Type B pancreatic cell (in vitro differentiated cells): ENCODE results near the gene KLRC4. TPM values are rescaled to one million over a fixed set of nuclear protein-coding genes. Genes with fewer than 3 reads are reported as not detected.

ENCODE experiments used
- DNase-seq: peaks from one replicate; pipeline ENCODE4 v3.0.0; 2021; ENCODE audit warnings: mixed read lengths; ENCODE audit not compliant: unreplicated experiment; ENCODE audit errors: extremely low spot score
- H3K27ac Mint-ChIP-seq: 2 replicates; pipeline ENCODE4 v1.8.0; 2021; ENCODE audit warnings: mild to moderate bottlenecking, mixed read lengths
- H3K27me3 Mint-ChIP-seq: 2 replicates; pipeline ENCODE4 v1.8.0; 2021; ENCODE audit warnings: mixed read lengths
- H3K36me3 Mint-ChIP-seq: 2 replicates; pipeline ENCODE4 v1.8.0; 2021; ENCODE audit warnings: mixed read lengths
- H3K4me1 Mint-ChIP-seq: one replicate; pipeline ENCODE4 v1.8.0; 2021; ENCODE audit warnings: mixed read lengths; ENCODE audit not compliant: unreplicated experiment
- H3K4me3 Mint-ChIP-seq: 2 replicates; pipeline ENCODE4 v1.8.0; 2021; ENCODE audit warnings: mild to moderate bottlenecking, mixed read lengths
- H3K9me3 Mint-ChIP-seq: 2 replicates; pipeline ENCODE4 v1.8.0; 2021; ENCODE audit warnings: mixed read lengths
- CTCF ChIP-seq: fragments of 200-600 bp; sonication (generic); conservative IDR thresholded peaks from 2 replicates; pipeline ENCODE4 v1.5.0; 2021; ENCODE audit warnings: antibody characterized with exemption, mild to moderate bottlenecking
- total RNA-seq: library from RNA; stranded (reverse); gene quantifications from 2 replicates; pipeline ENCODE4 v1.2.1, GENCODE V29; 2021; ENCODE audit warnings: low replicate concordance

The KLRC4 gene
- total RNA-seq, 1 donor from 2014 or later = not detected

- no peak for DNase-seq
- H3K27ac Mint-ChIP-seq = no peak overlapping the region
- H3K9me3 Mint-ChIP-seq = peaks cover 3% of the 10 kb centered on the region
- no peak for TF ChIP-seq CTCF
- peaks cover 5% of the 10 kb centered on the region for H3K4me1 Mint-ChIP-seq
- peak overlapping the region; percentile 17 for H3K4me3 Mint-ChIP-seq
- no peaks in the 10 kb centered on the region for H3K27me3 Mint-ChIP-seq
- H3K36me3 Mint-ChIP-seq = peaks cover 9% of the 10 kb centered on the region
Measured at GRCh38 chr12:10361084-10361483, 48.5 kb downstream of the KLRC4 start.

GRCh38 chr12:10358969-10359368 lies 50.6 kb downstream of the KLRC4 start:
- H3K4me3 Mint-ChIP-seq = no peak overlapping the region
- no peaks in the 10 kb centered on the region for H3K27me3 Mint-ChIP-seq
- no peak for TF ChIP-seq CTCF
- no peak overlapping the region for H3K27ac Mint-ChIP-seq
- no peak for DNase-seq
- H3K4me1 Mint-ChIP-seq = peaks cover 5% of the 10 kb centered on the region
- peaks cover 11% of the 10 kb centered on the region for H3K36me3 Mint-ChIP-seq
- H3K9me3 Mint-ChIP-seq = peaks cover 5% of the 10 kb centered on the region

GRCh38 chr12:10358131-10358530 lies 51.4 kb downstream of the KLRC4 start:
- H3K36me3 Mint-ChIP-seq = peaks cover 11% of the 10 kb centered on the region
- no peak for TF ChIP-seq CTCF
- peaks cover 5% of the 10 kb centered on the region for H3K4me1 Mint-ChIP-seq
- peaks cover 5% of the 10 kb centered on the region for H3K9me3 Mint-ChIP-seq
- DNase-seq = no peak
- H3K4me3 Mint-ChIP-seq = no peak overlapping the region
- no peaks in the 10 kb centered on the region for H3K27me3 Mint-ChIP-seq
- no peak overlapping the region for H3K27ac Mint-ChIP-seq

Other genes with a start within 250 kb of the KLRC4 start
- gene OLR1, start 237.6 kb downstream of the KLRC4 start, total RNA-seq = 0.19 and 2.8 TPM in 2 replicates
- 0.68 and 3.4 TPM in 2 replicates for gene TMEM52B, start 230.7 kb downstream of the KLRC4 start, total RNA-seq
- gene GABARAPL1, start 196.9 kb downstream of the KLRC4 start, total RNA-seq = 43.5 and 252 TPM in 2 replicates
- gene KLRD1, start 101.9 kb downstream of the KLRC4 start, total RNA-seq = 0.48 TPM in 1 of 2 replicates, not detected in the other
- not detected in 2 replicates for gene KLRK1, start 19.7 kb downstream of the KLRC4 start, total RNA-seq
- gene KLRC3, start 10.8 kb upstream of the KLRC4 start, total RNA-seq = not detected in 2 replicates
- 0.57 and 0.75 TPM in 2 replicates for gene KLRC2, start 26.3 kb upstream of the KLRC4 start, total RNA-seq
- gene KLRC1, start 43.6 kb upstream of the KLRC4 start, total RNA-seq = not detected in 2 replicates
- 0.80 and 0.90 TPM in 2 replicates for gene EIF2S3B, start 96.1 kb upstream of the KLRC4 start, total RNA-seq
- 39.6 and 57.6 TPM in 2 replicates for gene MAGOHB, start 203.9 kb upstream of the KLRC4 start, total RNA-seq